GM21360 (cell line): ENCODE results near the gene STEEP1.

Source experiments
- ATAC-seq: cut with Tn5 transposase; IDR thresholded peaks from one replicate; pipeline ENCODE4 v1.9.1; 2021; ENCODE audit warnings: mild to moderate bottlenecking, moderate library complexity; ENCODE audit not compliant: unreplicated experiment

STEEP1 gene

GRCh38 chrX:119489212-119490074 lies 75.8 kb downstream of the STEEP1 start:
- ATAC-seq = no peak

- no peak for ATAC-seq
Measured at GRCh38 chrX:119488749-119489148, 76.5 kb downstream of the STEEP1 start.
